Upper lobe of left lung (tissue), 4 donors: ENCODE data around the gene DNAI7.

ENCODE experiments used
- EP300 ChIP-seq, 4 donors: sonication (generic); formaldehyde crosslinking; IDR thresholded peaks; one replicate each; pipeline ENCODE4 v1.5.1; 2017; ENCODE audit warnings: antibody characterized with exemption in 4 of 4, control low read depth in 2 of 4
- POLR2A ChIP-seq, 4 donors: fragments of 450-650 bp; IDR thresholded peaks; one replicate each; pipeline ENCODE4 v1.5.1; 2016 to 2017; ENCODE audit warnings: antibody characterized with exemption in 4 of 4, mild to moderate bottlenecking in 2 of 4
- POLR2AphosphoS5 ChIP-seq, 2 donors: sonication (generic); formaldehyde crosslinking; IDR thresholded peaks; one replicate each; pipeline ENCODE4 v1.5.1; 2017; ENCODE audit warnings: antibody characterized with exemption in 2 of 2
- TF ChIP-seq, protein P1 (sequence below), 6 experiments: fragments of 450-650 bp in 4 of 6; fragments of 200-600 bp in 2 of 6; sonication (generic) in 2 of 6; IDR thresholded peaks; one replicate each; pipeline ENCODE4 v1.5.1; 2016 to 2019; ENCODE audit warnings: antibody characterized with exemption in 6 of 6

DNA sequence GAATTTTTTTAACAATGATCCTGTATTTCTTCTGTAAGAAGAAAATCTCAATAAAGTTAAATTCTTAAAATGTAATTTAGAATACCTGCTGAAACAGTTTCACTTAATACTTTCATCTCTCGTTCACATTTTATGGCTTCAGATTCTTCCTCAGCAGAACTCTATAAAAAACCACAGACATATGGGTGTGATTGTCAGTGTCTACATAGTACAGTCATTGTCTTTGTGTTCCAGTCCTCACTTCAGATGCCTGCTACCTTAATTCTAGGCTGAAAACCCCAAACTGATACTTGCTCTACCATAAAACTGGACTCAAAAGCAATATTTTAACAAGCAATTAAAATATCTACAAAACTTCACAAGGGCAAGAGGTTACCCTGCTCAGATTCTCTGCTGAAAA is 71.8 kb downstream of the DNAI7 start:
- no peak for TF ChIP-seq POLR2A (IDR thresholded peaks at IDR 0.05)
- TF ChIP-seq EP300 (IDR thresholded peaks at IDR 0.05) = no peak
- TF ChIP-seq, protein P1, sequence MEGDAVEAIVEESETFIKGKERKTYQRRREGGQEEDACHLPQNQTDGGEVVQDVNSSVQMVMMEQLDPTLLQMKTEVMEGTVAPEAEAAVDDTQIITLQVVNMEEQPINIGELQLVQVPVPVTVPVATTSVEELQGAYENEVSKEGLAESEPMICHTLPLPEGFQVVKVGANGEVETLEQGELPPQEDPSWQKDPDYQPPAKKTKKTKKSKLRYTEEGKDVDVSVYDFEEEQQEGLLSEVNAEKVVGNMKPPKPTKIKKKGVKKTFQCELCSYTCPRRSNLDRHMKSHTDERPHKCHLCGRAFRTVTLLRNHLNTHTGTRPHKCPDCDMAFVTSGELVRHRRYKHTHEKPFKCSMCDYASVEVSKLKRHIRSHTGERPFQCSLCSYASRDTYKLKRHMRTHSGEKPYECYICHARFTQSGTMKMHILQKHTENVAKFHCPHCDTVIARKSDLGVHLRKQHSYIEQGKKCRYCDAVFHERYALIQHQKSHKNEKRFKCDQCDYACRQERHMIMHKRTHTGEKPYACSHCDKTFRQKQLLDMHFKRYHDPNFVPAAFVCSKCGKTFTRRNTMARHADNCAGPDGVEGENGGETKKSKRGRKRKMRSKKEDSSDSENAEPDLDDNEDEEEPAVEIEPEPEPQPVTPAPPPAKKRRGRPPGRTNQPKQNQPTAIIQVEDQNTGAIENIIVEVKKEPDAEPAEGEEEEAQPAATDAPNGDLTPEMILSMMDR (IDR thresholded peaks at IDR 0.05) = no peak
- no peak for TF ChIP-seq POLR2AphosphoS5 (IDR thresholded peaks at IDR 0.05)
